ENCODE measurements around the gene COL17A1.

- no peak for TF ChIP-seq GATA2 (IDR thresholded peaks at IDR 0.05; ENCODE audit: low read depth, low read length)
- no peak for TF ChIP-seq GATA3 (IDR thresholded peaks at IDR 0.05; ENCODE audit: low read depth, low read length)
Measured at GRCh38 chr10:104034401-104035193, 51.1 kb downstream of the COL17A1 start.
